ENCODE results near the gene MATCAP1.

Gene MATCAP1

GRCh38 chr16:67200491-67200890 lies 16.7 kb upstream of the MATCAP1 start:
- no peak overlapping the region for H3K4me2 ChIP-seq
- H3K9ac ChIP-seq = no peak overlapping the region
- H4K20me1 ChIP-seq (ENCODE audit: insufficient read depth) = no peaks in the 10 kb centered on the region
- no peaks in the 10 kb centered on the region; the same call in 1 of the 2 replicates for H3K36me3 ChIP-seq (ENCODE audit: insufficient read depth)
- H3K4me3 ChIP-seq (IDR thresholded peaks at IDR 0.05; ENCODE audit: insufficient read depth, low read depth, low read length) = no peak overlapping the region
- H3K4me1 ChIP-seq (ENCODE audit: low read depth, poor library complexity, severe bottlenecking) = no peaks in the 10 kb centered on the region
- TF ChIP-seq CTCF (conservative IDR thresholded peaks at IDR 0.05; ENCODE audit: low read depth, low read length) = no peak
- H2AFZ ChIP-seq (ENCODE audit: low read depth) = no peak overlapping the region
- H3K27me3 ChIP-seq (ENCODE audit: insufficient read depth, low read depth) = no peaks in the 10 kb centered on the region
- no peaks in the 10 kb centered on the region for H3K79me2 ChIP-seq (ENCODE audit: insufficient read depth, low read depth)
- no peak overlapping the region for H3K27ac ChIP-seq

GRCh38 chr16:67199808-67200198 lies 16.0 kb upstream of the MATCAP1 start:
- H3K79me2 ChIP-seq (ENCODE audit: insufficient read depth, low read depth) = no peaks in the 10 kb centered on the region
- no peak overlapping the region for H3K4me2 ChIP-seq
- no peaks in the 10 kb centered on the region for H4K20me1 ChIP-seq (ENCODE audit: insufficient read depth)
- TF ChIP-seq CTCF (conservative IDR thresholded peaks at IDR 0.05; ENCODE audit: low read depth, low read length) = no peak
- no peaks in the 10 kb centered on the region; the same call in 1 of the 2 replicates for H3K36me3 ChIP-seq (ENCODE audit: insufficient read depth)
- H3K27me3 ChIP-seq (ENCODE audit: insufficient read depth, low read depth) = no peaks in the 10 kb centered on the region
- no peak overlapping the region for H3K9ac ChIP-seq
- H3K27ac ChIP-seq = no peak overlapping the region
- H3K4me3 ChIP-seq (IDR thresholded peaks at IDR 0.05; ENCODE audit: insufficient read depth, low read depth, low read length) = no peak overlapping the region
- H3K4me1 ChIP-seq (ENCODE audit: low read depth, poor library complexity, severe bottlenecking) = no peaks in the 10 kb centered on the region
- no peak overlapping the region for H2AFZ ChIP-seq (ENCODE audit: low read depth)

GRCh38 chr16:67199011-67199807 lies 15.4 kb upstream of the MATCAP1 start, which contains the start of gene ELMO3:
Gene ELMO3, plus strand, starts transcription at chr16:67199131. Its CDS starts 196 bp downstream, at chr16:67199327.
- Histone ChIP-seq H4K20me1 (ENCODE audit: insufficient read depth) (no peaks in the 10 kb centered on the region), H3K4me3 (IDR thresholded peaks at IDR 0.05; ENCODE audit: insufficient read depth, low read depth, low read length) (no peak within 1 kb of the TSS), H3K27ac (no peak within 1 kb of the TSS), H2AFZ (ENCODE audit: low read depth) (no peak within 1 kb of the TSS), H3K9ac (no peak within 1 kb of the TSS), H3K79me2 (ENCODE audit: insufficient read depth, low read depth) (peaks cover 1% of the 10 kb centered on the region), H3K27me3 (ENCODE audit: insufficient read depth, low read depth) (no peaks in the 10 kb centered on the region), H3K4me1 (ENCODE audit: low read depth, poor library complexity, severe bottlenecking) (no peaks in the 10 kb centered on the region), H3K4me2 (no peak within 1 kb of the TSS), H3K36me3 (ENCODE audit: insufficient read depth) (no peaks in the 10 kb centered on the region; the same call in 1 of the 2 replicates)
- TF ChIP-seq CTCF (conservative IDR thresholded peaks at IDR 0.05; ENCODE audit: low read depth, low read length) = no peak

- TF ChIP-seq CTCF (conservative IDR thresholded peaks at IDR 0.05; ENCODE audit: low read depth, low read length) = peak; percentile 69
- Histone ChIP-seq H3K79me2 (ENCODE audit: insufficient read depth, low read depth) (peaks cover 11% of the 10 kb centered on the region), H4K20me1 (ENCODE audit: insufficient read depth) (no peaks in the 10 kb centered on the region), H3K4me1 (ENCODE audit: low read depth, poor library complexity, severe bottlenecking) (peaks cover 8% of the 10 kb centered on the region), H3K27ac (no peak overlapping the region), H3K9ac (no peak overlapping the region), H2AFZ (ENCODE audit: low read depth) (no peak overlapping the region), H3K4me2 (no peak overlapping the region), H3K27me3 (ENCODE audit: insufficient read depth, low read depth) (no peaks in the 10 kb centered on the region), H3K4me3 (IDR thresholded peaks at IDR 0.05; ENCODE audit: insufficient read depth, low read depth, low read length) (no peak overlapping the region), H3K36me3 (ENCODE audit: insufficient read depth) (no peaks in the 10 kb centered on the region; the same call in 1 of the 2 replicates)
These were observed 14.5 kb upstream of the MATCAP1 start for GRCh38 chr16:67198238-67198734.

All from KMS-11 (cell line).